HepG2 (cell line): ENCODE data around the gene PCED1B. TPM values are rescaled to one million over a fixed set of nuclear protein-coding genes. Genes with fewer than 3 reads are reported as not detected.

Experiments used
- ATAC-seq: fragments of 200-7000 bp; cut with Tn5 transposase; 3 replicates; pipeline ENCODE4 v1.9.1; 2020; ENCODE audit warnings: mild to moderate bottlenecking, moderate library complexity
- BruUV-seq: library from RNA; stranded (reverse); fragments of 400-500 nt; replicated peaks from 2 replicates; lab custom pipeline; 2021; lab: Mats Ljungman, UMichigan
- CTCF ChIA-PET: fragments of 300-600 bp; formaldehyde crosslinking; extraction: SDS; loops from one replicate; lab custom pipeline; 2021; ENCODE audit warnings: low total read pairs, inconsistent platforms, low intra/inter-chr PET ratio; lab: Yijun Ruan, JAX
- POLR2A ChIA-PET: fragments of 350-600 bp; sonication (Branson Sonifier 250); formaldehyde crosslinking; loops from one replicate; lab custom pipeline; 2020; ENCODE audit warnings: antibody characterized with exemption, inconsistent platforms; lab: Yijun Ruan, JAX
- DNase-seq: peaks from one replicate; pipeline ENCODE4 v3.0.0-alpha.2; 2015; ENCODE audit warnings: low spot score
- FAIRE-seq: peaks from 3 replicates; lab custom pipeline; 2011; peaks lifted over from hg19 to GRCh38; lab: Jason Lieb, UNC
- H2AFZ ChIP-seq: one replicate; pipeline ENCODE4 v1.6.1; 2011; ENCODE audit warnings: low read length, inconsistent platforms
- H3K27ac ChIP-seq: fragments of 300-600 bp; 3 replicates; pipeline ENCODE4 v1.8.0; 2011; ENCODE audit warnings: mixed run types, mild to moderate bottlenecking, mixed read lengths, low read length, inconsistent platforms; ENCODE audit not compliant: insufficient read depth; ENCODE audit errors: extremely low read length
- H3K27me3 ChIP-seq, 2 experiments: fragments of 200-600 bp in 1 of 2; 2 replicates in 1 of 2; 3 replicates in 1 of 2; pipeline versions ENCODE4 v1.6.0 to v1.8.0; 2011; ENCODE audit warnings: low read length in 2 of 2, mild to moderate bottlenecking in 2 of 2, moderate library complexity in 2 of 2, inconsistent platforms in 1 of 2; ENCODE audit not compliant: insufficient read depth in 2 of 2, control insufficient read depth in 1 of 2
- H3K36me3 ChIP-seq, 2 experiments: fragments of 200-600 bp in 1 of 2; replicated peaks in 1 of 2; 2 replicates in 1 of 2; 3 replicates in 1 of 2; pipeline versions ENCODE4 v1.5.1 to v1.8.0; 2011; ENCODE audit warnings: low read length in 2 of 2, inconsistent platforms in 1 of 2; ENCODE audit not compliant: insufficient read depth in 2 of 2, control insufficient read depth in 1 of 2
- H3K4me1 ChIP-seq: 2 replicates; pipeline ENCODE4 v1.5.1; 2012; ENCODE audit warnings: low read length, inconsistent platforms; ENCODE audit not compliant: insufficient read depth
- H3K4me2 ChIP-seq: 2 replicates; pipeline ENCODE4 v1.6.0; 2011; ENCODE audit warnings: low read depth, low read length, inconsistent platforms
- H3K4me3 ChIP-seq, 3 experiments: fragments of 200-600 bp in 1 of 3; sonication (generic), shearing (Covaris generic) in 1 of 3; replicated peaks in 1 of 3; 2 replicates each; pipeline ENCODE4 v1.5.1; 2011 to 2016; ENCODE audit warnings: low read length in 3 of 3, inconsistent platforms in 2 of 3, low read depth in 2 of 3, mild to moderate bottlenecking in 2 of 3, control low read depth in 1 of 3, mixed read lengths in 1 of 3; ENCODE audit not compliant: insufficient read depth in 1 of 3
- H3K79me2 ChIP-seq: one replicate; pipeline ENCODE4 v1.6.1; 2011; ENCODE audit warnings: low read length, inconsistent platforms; ENCODE audit not compliant: insufficient read depth
- H3K9ac ChIP-seq: 2 replicates; pipeline ENCODE4 v1.6.0; 2011; ENCODE audit warnings: mild to moderate bottlenecking, low read depth, low read length, inconsistent platforms; ENCODE audit not compliant: insufficient read depth
- H3K9me3 ChIP-seq: 2 replicates; pipeline ENCODE4 v1.5.1; 2012; ENCODE audit warnings: mild to moderate bottlenecking, low read length
- H4K20me1 ChIP-seq: 2 replicates; pipeline ENCODE4 v1.6.0; 2011; ENCODE audit warnings: inconsistent platforms, mild to moderate bottlenecking, low read length, moderate library complexity; ENCODE audit not compliant: insufficient read depth
- ATF7 ChIP-seq, 2 experiments: fragments of 450-650 bp in 1 of 2; sonication (generic) in 1 of 2; formaldehyde crosslinking in 1 of 2; IDR thresholded peaks; 2 replicates each; pipeline versions ENCODE4 v1.4.0 to v1.6.1; 2016 to 2020; ENCODE audit warnings: antibody characterized with exemption in 1 of 2, mild to moderate bottlenecking in 1 of 2, missing genetic modification reagents in 1 of 2
- DDIT3 ChIP-seq: sonication (generic); formaldehyde crosslinking; IDR thresholded peaks from 2 replicates; pipeline ENCODE4 v1.4.0; 2020; ENCODE audit warnings: mild to moderate bottlenecking, missing genetic modification reagents
- DNMT1 ChIP-seq: sonication (generic); formaldehyde crosslinking; IDR thresholded peaks from 2 replicates; pipeline ENCODE4 v1.5.1; 2020; ENCODE audit warnings: mild to moderate bottlenecking, missing genetic modification reagents
- JUNB ChIP-seq: sonication (generic); formaldehyde crosslinking; IDR thresholded peaks from 2 replicates; pipeline ENCODE4 v1.8.0; 2022; ENCODE audit warnings: missing genetic modification reagents, mild to moderate bottlenecking, borderline replicate concordance
- KDM5A ChIP-seq: fragments of 200-600 bp; sonication (generic); IDR thresholded peaks from 2 replicates; pipeline ENCODE4 v1.7.0; 2018; ENCODE audit warnings: antibody characterized with exemption, mild to moderate bottlenecking, low read length, borderline replicate concordance
- NFATC3 ChIP-seq: sonication (generic); formaldehyde crosslinking; IDR thresholded peaks from 2 replicates; pipeline ENCODE4 v1.5.1; 2020; ENCODE audit warnings: mild to moderate bottlenecking, missing genetic modification reagents
- NFYC ChIP-seq: IDR thresholded peaks from 2 replicates; pipeline ENCODE4 v1.6.1; 2016; ENCODE audit warnings: missing genetic modification reagents, missing compliant biosample characterization
- PBX3 ChIP-seq: sonication (generic); formaldehyde crosslinking; IDR thresholded peaks from 2 replicates; pipeline ENCODE4 v1.8.1; 2023; ENCODE audit warnings: missing genetic modification reagents, inconsistent platforms, borderline replicate concordance
- SOX13 ChIP-seq, 3 experiments: fragments of 450-650 bp in 1 of 3; sonication (generic) in 1 of 3; formaldehyde crosslinking in 1 of 3; IDR thresholded peaks in 2 of 3; conservative IDR thresholded peaks in 1 of 3; 2 replicates each; pipeline versions ENCODE4 v1.5.0 to v1.6.1; 2016 to 2020; ENCODE audit warnings: antibody characterized with exemption in 1 of 3, mild to moderate bottlenecking in 1 of 3, missing compliant biosample characterization in 1 of 3, missing genetic modification reagents in 1 of 3, moderate library complexity in 1 of 3
- TOPORS ChIP-seq: sonication (generic); formaldehyde crosslinking; IDR thresholded peaks from 2 replicates; pipeline ENCODE4 v1.8.0; 2023; ENCODE audit warnings: mild to moderate bottlenecking, missing genetic modification reagents
- YY1 ChIP-seq: IDR thresholded peaks from 2 replicates; pipeline ENCODE4 v1.6.1; 2011; ENCODE audit warnings: low read length, low read depth, moderate library complexity, mild to moderate bottlenecking; ENCODE audit not compliant: insufficient read depth, insufficient replicate concordance
- ZNF256 ChIP-seq: sonication (generic); formaldehyde crosslinking; conservative IDR thresholded peaks from 2 replicates; pipeline ENCODE4 v1.4.0; 2020; ENCODE audit warnings: missing genetic modification reagents
- ZNF296 ChIP-seq: sonication (generic); formaldehyde crosslinking; conservative IDR thresholded peaks from 2 replicates; pipeline ENCODE4 v1.5.0; 2020; ENCODE audit warnings: mild to moderate bottlenecking, missing genetic modification reagents
- ZNF333 ChIP-seq: sonication (generic); formaldehyde crosslinking; IDR thresholded peaks from 2 replicates; pipeline ENCODE4 v1.4.0; 2020; ENCODE audit warnings: mild to moderate bottlenecking, missing genetic modification reagents, borderline replicate concordance
- ZNF691 ChIP-seq: sonication (generic); formaldehyde crosslinking; IDR thresholded peaks from 2 replicates; pipeline ENCODE4 v1.4.0; 2020; ENCODE audit warnings: missing genetic modification reagents, low read depth, mild to moderate bottlenecking, borderline replicate concordance
- ZNF746 ChIP-seq: sonication (generic); formaldehyde crosslinking; IDR thresholded peaks from 2 replicates; pipeline ENCODE4 v1.8.0; 2022; ENCODE audit warnings: mild to moderate bottlenecking, missing genetic modification reagents
- ZNF775 ChIP-seq: sonication (generic); formaldehyde crosslinking; IDR thresholded peaks from 2 replicates; pipeline ENCODE4 v1.4.0; 2020; ENCODE audit warnings: missing genetic modification reagents, mild to moderate bottlenecking, moderate library complexity, borderline replicate concordance
- ZSCAN29 ChIP-seq: sonication (generic); formaldehyde crosslinking; conservative IDR thresholded peaks from 2 replicates; pipeline ENCODE4 v1.4.0; 2020; ENCODE audit warnings: mild to moderate bottlenecking, missing genetic modification reagents
- in situ Hi-C: cut with HindIII; loops from 2 replicates; pipeline ENCODE4 v1.10.0; 2017; ENCODE audit warnings: low pct_unique_long_range_greater_than_20kb; ENCODE audit not compliant: extremely low pct_ligation_motif_present
- intact Hi-C: fragments of 100-400 bp; cut with micrococcal nuclease; formaldehyde crosslinking; loops from one replicate; pipeline ENCODE4 v1.10.0; 2022; ENCODE audit not compliant: unreplicated experiment
- polyA plus RNA-seq, 8 experiments: library from polyadenylated mRNA; depleted of rRNA in 3 of 8; stranded (reverse) in 7 of 8; unstranded in 1 of 8; fragments of >200 nt; fragmentation: Illumina TruSeq in 4 of 8; extraction: Trizol in 4 of 8; gene quantifications; 2 replicates each; pipeline versions ENCODE4 v1.2.1 to v1.2.3, GENCODE V29; 2011 to 2016; ENCODE audit warnings: low read depth in 4 of 8, missing spikeins in 1 of 8, mixed read lengths in 1 of 8; ENCODE audit not compliant: insufficient read depth in 1 of 8
- total RNA-seq, 5 experiments: library from RNA; depleted of rRNA; stranded (reverse); fragments of >200 nt; fragmentation: Illumina TruSeq; extraction: Trizol; gene quantifications; 2 replicates each; pipeline ENCODE4 v1.2.3, GENCODE V29; 2016; ENCODE audit warnings: low read depth in 1 of 5

Gene PCED1B
- total and polyA plus RNA-seq, 2 of the 13 experiments (the other 11 are each of a cell fraction or from before 2014, with no cell fraction given): 0.11 to 0.37 TPM

- no peak overlapping the region for H2AFZ ChIP-seq
- H3K4me1 ChIP-seq: no peaks in the 10 kb centered on the region
- no peak overlapping the region for H3K27ac ChIP-seq
- ChIA-PET POLR2A (no interaction called here), CTCF (no interaction called here)
- H3K36me3 ChIP-seq: no peaks in the 10 kb centered on the region
- in situ Hi-C loops: no loop called here
- TF ChIP-seq JUNB (CRISPR knock-in tag): no peak
- no peak for TF ChIP-seq KDM5A
- TF ChIP-seq ZNF256: no peak
- no peak for TF ChIP-seq ZNF296 (CRISPR knock-in tag)
- no peak for TF ChIP-seq NFYC
- no peak for TF ChIP-seq ZNF746 (CRISPR knock-in tag)
- TF ChIP-seq ZNF333: no peak
- no peak for TF ChIP-seq DDIT3
- no peak for TF ChIP-seq YY1
- TF ChIP-seq TOPORS: no peak
- no peak for TF ChIP-seq PBX3 (CRISPR knock-in tag)
- no peak for TF ChIP-seq ZSCAN29
- no peak for TF ChIP-seq DNMT1
- no peak for TF ChIP-seq NFATC3 (CRISPR knock-in tag)
- TF ChIP-seq ATF7 (IDR thresholded peaks at IDR 0.05): no peak
- no peak for TF ChIP-seq ATF7 (CRISPR knock-in tag; IDR thresholded peaks at IDR 0.05)
- no peak for TF ChIP-seq ZNF691 (CRISPR knock-in tag)
- no peak for TF ChIP-seq SOX13 (IDR thresholded peaks at IDR 0.05)
- TF ChIP-seq SOX13 (CRISPR knock-in tag; conservative IDR thresholded peaks at IDR 0.05 in 1 of 2, IDR thresholded peaks at IDR 0.05 in 1 of 2): no peak
- no peak for TF ChIP-seq ZNF775 (CRISPR knock-in tag)
- H4K20me1 ChIP-seq: no peaks in the 10 kb centered on the region
- intact Hi-C loops: no loop called here
- H3K79me2 ChIP-seq: no peaks in the 10 kb centered on the region
- BruUV-seq: no TSS peak
- no peaks in the 10 kb centered on the region for H3K27me3 ChIP-seq
- DNase-seq (no peak), ATAC-seq (no peak), FAIRE-seq (no peak)
- no peak overlapping the region for H3K4me3 ChIP-seq
- H3K4me2 ChIP-seq: no peak overlapping the region
- no peak overlapping the region for H3K9ac ChIP-seq
- H3K9me3 ChIP-seq: peaks cover 9% of the 10 kb centered on the region; the same call in 1 of the 2 replicates
Measured at GRCh38 chr12:47048541-47048940, 30.9 kb upstream of the PCED1B start.
